Small intestine (tissue), 7 donors: ENCODE results near the gene GPAM. TPM values are rescaled to one million over a fixed set of nuclear protein-coding genes. Genes with fewer than 3 reads are reported as not detected.
"Not testable (repeated sequence)": the region's sequence is repeated elsewhere in the genome, so short reads cannot be mapped to it uniquely, and the experiment has no call there.

ENCODE experiments used
- DNase-seq, 2 donors: peaks; one replicate each; pipeline versions ENCODE4 v3.0.0 to v3.0.0-alpha.2; 2013
- FAIRE-seq: peaks from 2 replicates; lab custom pipeline; 2012; peaks lifted over from hg19 to GRCh38; lab: Jason Lieb, UNC
- H3K27ac ChIP-seq, 3 donors: one replicate each; pipeline ENCODE4 v1.5.1; 2013; ENCODE audit warnings: low read length in 2 of 3, mild to moderate bottlenecking in 2 of 3, control low read depth in 1 of 3, inconsistent platforms in 1 of 3, low read depth in 1 of 3, moderate library complexity in 1 of 3
- H3K27me3 ChIP-seq, 3 donors: one replicate each; pipeline ENCODE4 v1.6.1; 2013; ENCODE audit warnings: low read length in 3 of 3, inconsistent platforms in 1 of 3; ENCODE audit not compliant: control insufficient read depth in 3 of 3, insufficient read depth in 3 of 3
- H3K36me3 ChIP-seq, 3 donors: one replicate each; pipeline ENCODE4 v1.6.1; 2013; ENCODE audit warnings: low read length in 3 of 3, inconsistent platforms in 1 of 3, low read depth in 1 of 3, mild to moderate bottlenecking in 1 of 3, moderate library complexity in 1 of 3; ENCODE audit not compliant: control insufficient read depth in 3 of 3, insufficient read depth in 2 of 3
- H3K4me1 ChIP-seq, 3 donors: one replicate each; pipeline ENCODE4 v1.6.1; 2013; ENCODE audit warnings: low read length in 2 of 3, inconsistent platforms in 1 of 3, low read depth in 1 of 3, mild to moderate bottlenecking in 1 of 3, moderate library complexity in 1 of 3; ENCODE audit not compliant: control insufficient read depth in 3 of 3, insufficient read depth in 2 of 3
- H3K4me3 ChIP-seq, 3 donors: one replicate each; pipeline ENCODE4 v1.5.1; 2013; ENCODE audit warnings: low read length in 3 of 3, control low read depth in 1 of 3, inconsistent platforms in 1 of 3, low read depth in 1 of 3, mild to moderate bottlenecking in 1 of 3, moderate library complexity in 1 of 3
- H3K9me3 ChIP-seq, 2 donors: one replicate each; pipeline ENCODE4 v1.6.1; 2013; ENCODE audit warnings: low read depth in 1 of 2, low read length in 1 of 2; ENCODE audit not compliant: control insufficient read depth in 2 of 2, insufficient read depth in 1 of 2
- WGBS, 3 donors: extraction: QIAGEN DNeasy Blood & Tissue Kit; methylation state at CpG; one replicate each; pipeline ENCODE4 v1.1.7; 2013; 5-methylcytosine and 5-hydroxymethylcytosine counted together
- polyA plus RNA-seq, 4 donors: library from polyadenylated mRNA; stranded (reverse) in 3 of 4; unstranded in 1 of 4; fragments of 200-250 nt in 3 of 4; fragments of 120-200 nt in 1 of 4; gene quantifications; one replicate each; pipeline versions ENCODE4 v1.2.1 to v1.2.3, GENCODE V29; 2013
- donor health status: healthy with polysubstance abuse.
- donor health status: control.
- donor health status: control.
- donor health status: Bipolar disorder and iron deficiency.
- donor health status: healthy.

GPAM gene
- polyA plus RNA-seq, 4 donors: 1.1 to 24.6 (median 11.7) TPM

- H3K36me3 ChIP-seq, DNase-seq, FAIRE-seq, H3K27ac ChIP-seq, H3K4me3 ChIP-seq, H3K4me1 ChIP-seq, H3K27me3 ChIP-seq, H3K9me3 ChIP-seq: not testable (repeated sequence)
- 88 to 91% (median 90%) methylated on average over 3 of the region's 3 CpGs for WGBS, 3 donors
Measured at GRCh38 chr10:112228366-112229088, 45.0 kb upstream of the GPAM start.

DNA sequence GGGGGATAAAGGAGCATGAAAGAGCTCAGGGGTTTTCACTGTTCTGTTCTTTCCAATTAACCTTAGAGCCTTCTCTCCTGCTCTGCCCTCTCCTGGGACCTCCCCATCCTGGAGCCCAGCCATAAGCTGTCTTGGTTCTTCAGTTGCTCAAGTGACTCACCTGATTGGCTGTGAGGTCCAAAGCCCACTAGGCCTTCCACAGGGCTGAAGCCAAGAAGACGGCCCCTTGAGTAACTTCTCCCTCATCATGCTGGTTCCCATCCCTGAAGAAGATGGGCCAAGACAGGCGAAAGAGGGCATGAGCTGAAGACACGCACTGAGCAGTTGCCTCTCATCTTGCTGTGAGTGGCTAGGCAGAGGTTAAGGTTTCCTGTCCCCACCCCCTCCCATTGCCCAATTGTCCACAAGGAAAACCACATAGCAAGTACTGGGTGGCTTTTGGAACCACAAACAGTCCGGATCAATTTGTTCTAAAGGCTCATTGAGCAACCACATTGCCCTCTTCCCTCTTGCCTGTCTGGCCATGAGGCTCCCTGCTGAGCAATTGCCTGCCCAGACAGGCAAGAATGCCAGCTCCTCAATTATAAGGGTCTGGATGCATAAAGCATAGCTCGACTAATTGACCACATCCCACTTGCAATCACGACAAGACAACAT, 43.9 kb upstream of the GPAM start:
- no peak overlapping the region for H3K27ac ChIP-seq
- H3K36me3 ChIP-seq: no peaks in the 10 kb centered on the region
- no peak for FAIRE-seq
- peaks cover 0 to 2% (median 0%) of the 10 kb centered on the region in 3 donors for H3K4me1 ChIP-seq
- H3K9me3 ChIP-seq: peaks cover 0 to 7% of the 10 kb centered on the region in 2 donors
- no peak for DNase-seq
- H3K27me3 ChIP-seq: no peaks in the 10 kb centered on the region
- no peak overlapping the region for H3K4me3 ChIP-seq
- 65 to 82% (median 76%) methylated on average over 6 of the region's 6 CpGs for WGBS, 3 donors

DNA sequence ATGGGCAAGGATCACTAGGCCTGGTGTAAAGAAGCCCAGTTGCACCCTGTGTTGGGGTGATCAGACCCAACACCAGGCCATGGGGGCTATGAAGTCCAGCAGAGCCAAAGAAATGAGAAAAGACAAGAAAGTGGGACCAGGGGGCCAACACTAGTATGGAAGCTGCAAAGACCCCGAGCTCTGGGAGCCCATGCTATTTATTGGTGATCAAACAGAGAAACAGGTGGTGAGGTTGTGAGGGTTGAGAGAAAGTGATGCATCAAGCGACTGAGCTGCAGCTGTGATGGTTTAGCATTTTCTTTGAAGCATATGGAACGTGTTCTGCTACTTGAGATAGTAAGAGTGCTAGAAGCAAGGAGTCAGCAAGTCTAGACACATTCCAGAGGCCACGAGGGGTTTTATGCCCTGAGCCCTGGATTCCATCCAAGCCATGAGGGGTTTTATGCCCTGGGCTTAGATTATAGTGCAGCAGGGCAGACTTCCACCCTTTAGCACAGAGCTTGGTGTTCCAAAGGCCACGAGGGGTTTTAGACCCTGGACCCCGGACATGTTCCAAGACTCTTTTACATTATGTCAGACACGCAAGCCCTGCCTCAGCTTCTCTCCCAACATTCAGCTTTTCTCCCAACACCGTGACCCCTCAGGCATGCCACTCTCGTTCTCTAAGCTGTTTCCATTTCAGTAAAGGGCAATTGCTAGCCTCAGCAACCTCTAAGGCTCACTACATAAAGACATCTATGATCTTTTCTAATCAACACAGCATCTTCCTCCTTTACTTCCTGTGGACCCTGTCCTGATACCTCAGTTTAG, 43.1 kb upstream of the GPAM start:
- no peak overlapping the region for H3K4me3 ChIP-seq
- peaks cover 0 to 7% of the 10 kb centered on the region in 2 donors for H3K9me3 ChIP-seq
- 69 to 80% (median 77%) methylated on average over 9 of the region's 9 CpGs for WGBS, 3 donors
- FAIRE-seq: no peak
- no peak overlapping the region for H3K27ac ChIP-seq
- no peak for DNase-seq
- H3K27me3 ChIP-seq: no peaks in the 10 kb centered on the region
- no peaks in the 10 kb centered on the region for H3K36me3 ChIP-seq
- no peaks in the 10 kb centered on the region for H3K4me1 ChIP-seq

- DNase-seq (no peak), FAIRE-seq (no peak)
- no peak overlapping the region for H3K27ac ChIP-seq
- no peaks in the 10 kb centered on the region for H3K36me3 ChIP-seq
- WGBS, 3 donors: 75 to 90% (median 82%) methylated on average over 4 of the region's 4 CpGs
- no peaks in the 10 kb centered on the region for H3K4me1 ChIP-seq
- H3K4me3 ChIP-seq: no peak overlapping the region
- H3K9me3 ChIP-seq: peaks cover 0 to 7% of the 10 kb centered on the region in 2 donors
- H3K27me3 ChIP-seq: no peaks in the 10 kb centered on the region
Measured at GRCh38 chr10:112225771-112226438, 42.3 kb upstream of the GPAM start.

DNA sequence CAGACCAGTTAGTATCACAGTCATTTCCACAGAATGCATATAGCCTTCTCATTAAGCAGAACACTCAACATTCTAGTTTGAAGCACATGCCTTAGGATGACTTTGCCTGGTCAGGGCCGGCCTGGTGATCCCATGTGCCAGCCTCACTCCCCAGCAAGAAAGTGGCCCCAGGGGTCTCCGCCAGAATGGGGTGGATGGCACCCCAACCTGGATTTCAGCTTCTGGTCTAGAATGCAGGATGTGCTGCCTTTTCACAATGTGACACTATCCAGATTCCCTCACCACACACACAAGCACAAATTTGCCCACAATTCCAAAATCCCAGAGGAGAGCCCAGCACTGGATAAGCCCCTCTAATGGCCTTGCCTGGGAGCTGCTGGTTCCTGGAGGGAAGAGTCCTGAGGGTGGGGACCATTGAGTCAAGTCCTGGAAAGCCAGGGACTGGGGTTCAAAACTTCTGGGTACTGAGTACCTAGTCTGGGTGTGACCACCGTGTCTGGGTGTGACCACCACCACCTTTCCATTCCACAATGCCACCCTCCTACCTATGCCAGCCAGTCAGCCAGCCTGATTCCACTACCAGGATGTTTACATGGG, 41.5 kb upstream of the GPAM start:
- Histone ChIP-seq H3K36me3 (no peaks in the 10 kb centered on the region), H3K4me3 (no peak overlapping the region), H3K27me3 (no peaks in the 10 kb centered on the region), H3K27ac (no peak overlapping the region), H3K4me1 (no peaks in the 10 kb centered on the region), H3K9me3 (peaks cover 0 to 11% of the 10 kb centered on the region in 2 donors)
- WGBS, 3 donors: 86 to 95% (median 89%) methylated on average over 3 of the region's 3 CpGs
- no peak for FAIRE-seq
- no peak for DNase-seq

DNA sequence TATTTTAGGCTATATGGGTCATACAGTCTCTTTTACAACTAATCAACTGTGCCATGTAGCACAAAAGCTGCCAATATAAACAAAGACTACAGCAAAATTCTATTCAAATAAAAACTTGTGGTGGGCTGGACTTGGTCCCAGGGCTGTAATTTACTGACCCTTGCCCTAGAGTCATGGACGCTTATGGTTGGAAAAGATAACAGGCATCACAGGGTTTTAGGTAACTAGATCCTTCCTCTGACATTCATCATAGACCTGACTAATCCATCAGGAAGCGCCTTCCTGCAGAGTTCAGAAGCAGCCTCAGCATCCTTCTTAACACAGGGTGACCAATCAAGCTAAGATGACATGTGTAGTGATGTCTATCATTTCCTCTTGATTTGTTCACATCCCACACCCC, 40.2 kb upstream of the GPAM start:
- WGBS, 3 donors: 11 to 33% (median 23%) methylated on average over 2 of the region's 2 CpGs
- Histone ChIP-seq H3K9me3 (peaks cover 0 to 13% of the 10 kb centered on the region in 2 donors), H3K36me3 (no peaks in the 10 kb centered on the region), H3K27me3 (no peaks in the 10 kb centered on the region), H3K4me3 (no peak overlapping the region), H3K4me1 (no peaks in the 10 kb centered on the region), H3K27ac (peak overlapping the region in 1 of 3 donors; percentile 9)
- no peak for FAIRE-seq
- DNase-seq: peak; percentile 9 to 51

- no peaks in the 10 kb centered on the region for H3K4me1 ChIP-seq
- no peak overlapping the region for H3K27ac ChIP-seq
- 81 to 92% (median 86%) methylated on average over 2 of the region's 2 CpGs for WGBS, 3 donors
- FAIRE-seq (no peak), DNase-seq (no peak)
- H3K4me3 ChIP-seq: no peak overlapping the region
- H3K9me3 ChIP-seq: peaks cover 0 to 13% of the 10 kb centered on the region in 2 donors
- H3K36me3 ChIP-seq: no peaks in the 10 kb centered on the region
- no peaks in the 10 kb centered on the region for H3K27me3 ChIP-seq
Measured at GRCh38 chr10:112222799-112223198, 39.2 kb upstream of the GPAM start.
